Body of pancreas (tissue), 4 donors: ENCODE measurements around the gene ABCD3. TPM values are rescaled to one million over a fixed set of nuclear protein-coding genes. Genes with fewer than 3 reads are reported as not detected.
"Not testable (repeated sequence)": the region's sequence is repeated elsewhere in the genome, so short reads cannot be mapped to it uniquely, and the experiment has no call there.

Source experiments
- ATAC-seq: fragments of 150-250 bp; one replicate; pipeline ENCODE4 v1.9.1; 2016
- DNase-seq, 4 donors: peaks; one replicate each; pipeline ENCODE4 v3.0.0-alpha.2; 2019
- H3K27ac ChIP-seq, 4 donors: fragments of 200-600 bp; sonication (generic); 1 replicate in 3 of 4; 2 replicates in 1 of 4; pipeline versions ENCODE4 v1.5.1 to v1.6.1; 2016 to 2019; ENCODE audit warnings: mild to moderate bottlenecking in 1 of 4, mixed read lengths in 1 of 4, moderate library complexity in 1 of 4
- H3K27me3 ChIP-seq, 2 donors: fragments of 200-600 bp; sonication (generic); one replicate each; pipeline ENCODE4 v1.6.0; 2016; ENCODE audit warnings: mild to moderate bottlenecking in 1 of 2
- H3K36me3 ChIP-seq, 2 donors: fragments of 200-600 bp; sonication (generic); replicated peaks in 1 of 2; 2 replicates each; pipeline ENCODE4 v1.5.1; 2016; ENCODE audit warnings: low read depth in 2 of 2; ENCODE audit not compliant: insufficient read depth in 1 of 2
- H3K4me1 ChIP-seq: fragments of 200-600 bp; sonication (generic); one replicate; pipeline ENCODE4 v1.6.0; 2016
- H3K4me3 ChIP-seq, 2 donors: fragments of 200-600 bp; sonication (generic); 1 replicate in 1 of 2; 2 replicates in 1 of 2; pipeline ENCODE4 v1.5.1; 2016 to 2019
- H3K9me3 ChIP-seq, 3 donors: fragments of 200-600 bp; sonication (generic); 1 replicate in 2 of 3; 2 replicates in 1 of 3; pipeline ENCODE4 v1.5.1; 2016
- CTCF ChIP-seq, 7 experiments: fragments of 450-650 bp in 4 of 7; fragments of 200-600 bp in 3 of 7; sonication (generic) in 3 of 7; IDR thresholded peaks; one replicate each; pipeline ENCODE4 v1.5.1; 2016 to 2019; ENCODE audit warnings: antibody characterized with exemption in 7 of 7
- POLR2A ChIP-seq, 3 donors: fragments of 450-650 bp; IDR thresholded peaks; one replicate each; pipeline ENCODE4 v1.6.1; 2016; ENCODE audit warnings: antibody characterized with exemption in 3 of 3, mild to moderate bottlenecking in 2 of 3
- WGBS, 2 donors: methylation state at CpG; one replicate each; pipeline ENCODE4 v1.1.5; 2017; 5-methylcytosine and 5-hydroxymethylcytosine counted together
- intact Hi-C: fragments of 100-400 bp; cut with DNase I; formaldehyde crosslinking; loops from one replicate; pipeline ENCODE4 v1.15.1; 2023
- total RNA-seq, 2 donors: library from RNA; depleted of rRNA; stranded (reverse); fragments of >200 nt; gene quantifications; one replicate each; pipeline ENCODE4 v1.1.0, GENCODE V29; 2016

The ABCD3 gene
- total RNA-seq, 2 donors from 2014 or later = 27.4 to 29.8 TPM

DNA sequence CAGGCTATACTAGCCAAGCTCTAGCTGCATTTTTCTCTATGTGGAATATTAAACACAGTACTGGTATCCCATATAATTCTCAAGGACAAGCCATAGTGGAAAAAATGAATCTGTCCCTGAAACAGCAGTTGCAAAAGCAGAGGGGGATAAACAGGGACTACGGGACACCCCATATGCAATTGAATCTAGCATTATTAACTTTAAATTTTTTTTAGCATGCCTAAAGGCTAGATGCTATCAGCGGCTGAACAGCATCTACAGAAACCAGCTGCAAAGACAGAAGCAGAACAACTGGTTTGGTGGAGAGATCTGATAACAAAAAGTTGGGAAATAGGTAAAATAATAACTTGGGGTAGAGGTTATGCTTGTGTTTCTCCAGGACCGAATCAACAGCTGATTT, 30.6 kb downstream of the ABCD3 start:
- peaks cover 0 to 24% (median 0%) of the 10 kb centered on the region in 3 donors for H3K9me3 ChIP-seq
- WGBS, 2 donors = 94 to 97% methylated on average over 3 of the region's 3 CpGs
- H3K36me3 ChIP-seq, H3K27ac ChIP-seq, DNase-seq, H3K27me3 ChIP-seq, intact Hi-C loops, H3K4me3 ChIP-seq, H3K4me1 ChIP-seq, ATAC-seq: not testable (repeated sequence)

- DNase-seq (no peak), ATAC-seq (no peak)
- no peak overlapping the region for H3K4me3 ChIP-seq
- no peaks in the 10 kb centered on the region for H3K27me3 ChIP-seq
- TF ChIP-seq CTCF (IDR thresholded peaks at IDR 0.05) (no peak), POLR2A (IDR thresholded peaks at IDR 0.05) (no peak)
- no peaks in the 10 kb centered on the region for H3K36me3 ChIP-seq
- no peaks in the 10 kb centered on the region for H3K9me3 ChIP-seq
- intact Hi-C loops = loop anchor here (10.0 kb wide), 1 partner anchor 422 kb away; no protein-coding TSS in a partner anchor
- peaks cover 3% of the 10 kb centered on the region for H3K4me1 ChIP-seq
- 66 to 77% methylated on average over 2 of the region's 2 CpGs for WGBS, 2 donors
- H3K27ac ChIP-seq = no peak overlapping the region
Observed at GRCh38 chr1:94456736-94457135, 38.5 kb downstream of the ABCD3 start.

GRCh38 chr1:94462606-94463005, 44.4 kb downstream of the ABCD3 start:
- Histone ChIP-seq H3K9me3 (no peaks in the 10 kb centered on the region), H3K4me3 (no peak overlapping the region), H3K27me3 (no peaks in the 10 kb centered on the region), H3K36me3 (peaks cover 0 to 5% of the 10 kb centered on the region in 2 donors), H3K27ac (peak overlapping the region in 1 of 4 donors; percentile 25), H3K4me1 (peaks cover 28% of the 10 kb centered on the region)
- intact Hi-C loops = no loop called here
- WGBS, 2 donors = 55 to 67% methylated on average over 2 of the region's 2 CpGs
- ATAC-seq (no peak), DNase-seq (no peak)
- no peak for TF ChIP-seq POLR2A (IDR thresholded peaks at IDR 0.05)

DNA sequence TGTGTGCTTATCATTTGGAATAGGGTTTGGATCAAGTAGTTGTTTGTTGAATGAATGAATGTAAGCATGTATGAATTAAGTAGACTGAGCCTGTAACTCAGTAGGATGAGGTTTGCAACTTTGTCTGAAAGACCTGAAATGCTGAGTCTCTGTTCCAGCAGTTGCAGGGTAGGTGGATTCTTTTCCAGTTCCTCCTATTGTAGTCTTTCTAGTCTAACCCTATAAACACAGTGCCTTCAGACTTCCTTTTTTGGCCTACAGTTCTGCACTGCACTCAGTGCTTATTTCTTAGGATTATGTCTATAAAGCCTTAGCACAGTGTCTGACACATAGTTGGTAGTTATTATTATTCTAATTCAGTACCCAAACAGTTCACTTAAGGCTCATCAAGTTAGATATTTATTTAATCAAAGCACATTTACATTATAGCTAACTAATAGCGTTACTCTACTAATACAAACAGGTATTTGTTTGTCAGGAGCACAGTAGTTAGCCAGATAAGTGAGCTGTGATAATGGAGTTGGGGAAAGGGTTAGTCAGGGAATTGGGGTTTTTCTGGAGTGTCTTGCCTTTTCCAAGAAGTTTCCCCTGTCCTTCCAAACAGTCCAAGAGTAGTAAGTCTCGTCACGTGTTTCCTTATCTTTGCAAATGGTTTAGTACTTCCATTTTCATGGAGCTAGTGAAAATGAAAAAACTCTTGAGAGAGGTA, 45.0 kb downstream of the ABCD3 start:
- H3K27ac ChIP-seq = peak overlapping the region; percentile 13 to 37 (median 26)

DNA sequence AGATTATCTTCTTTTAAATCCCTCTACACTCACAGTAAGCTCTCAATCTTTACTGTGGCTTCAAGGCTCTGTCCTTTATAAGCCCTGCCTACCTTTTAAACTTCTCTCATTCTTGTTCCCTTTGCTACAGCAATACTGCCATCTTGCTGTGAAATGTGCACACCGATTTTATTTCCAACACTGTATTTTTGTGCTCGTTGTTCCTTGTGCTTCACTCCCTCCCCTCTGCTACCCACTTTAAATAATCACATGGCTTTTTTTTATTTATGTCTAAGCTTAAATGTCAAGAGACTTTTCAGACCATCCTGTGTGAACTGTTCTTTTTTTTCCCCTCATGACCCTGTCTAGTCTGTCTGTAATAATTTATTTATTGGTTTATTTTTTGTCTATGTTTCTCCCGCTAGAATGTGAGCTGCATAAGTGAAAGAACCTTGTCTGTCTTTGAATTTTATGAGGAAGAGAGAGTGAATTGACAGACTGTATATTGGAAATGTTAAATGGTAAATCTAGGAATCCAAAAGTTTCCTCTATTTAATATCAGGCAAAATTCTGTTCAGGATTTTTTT, 45.7 kb downstream of the ABCD3 start:
- Histone ChIP-seq H3K36me3 (peaks cover 0 to 6% of the 10 kb centered on the region in 2 donors), H3K27ac (peak overlapping the region in 3 of 4 donors; percentile 25 to 37 (median 28)), H3K9me3 (no peaks in the 10 kb centered on the region), H3K4me1 (peaks cover 28% of the 10 kb centered on the region), H3K4me3 (no peak overlapping the region), H3K27me3 (no peaks in the 10 kb centered on the region)
- ATAC-seq (peak; percentile 88), DNase-seq (peak; percentile 12 to 62 (median 34))
- intact Hi-C loops = no loop called here
- TF ChIP-seq POLR2A (IDR thresholded peaks at IDR 0.05) (no peak), CTCF (IDR thresholded peaks at IDR 0.05) (peak; percentile 26 to 95 (median 88))
- 42 to 50% methylated on average over 3 of the region's 3 CpGs for WGBS, 2 donors

More for the DNA sequence above, 45.0 kb downstream of the ABCD3 start:
- Histone ChIP-seq H3K9me3 (no peaks in the 10 kb centered on the region), H3K4me1 (peaks cover 28% of the 10 kb centered on the region), H3K36me3 (peaks cover 0 to 5% of the 10 kb centered on the region in 2 donors), H3K27me3 (no peaks in the 10 kb centered on the region), H3K4me3 (no peak overlapping the region)
- 32 to 35% methylated on average over 3 of the region's 3 CpGs for WGBS, 2 donors
- intact Hi-C loops = no loop called here
- no peak for DNase-seq
- ATAC-seq = no peak
- no peak for TF ChIP-seq POLR2A (IDR thresholded peaks at IDR 0.05)
- no peak for TF ChIP-seq CTCF (IDR thresholded peaks at IDR 0.05)
